ENCODE measurements around the gene C1QTNF9.

- TF ChIP-seq SIN3A (IDR thresholded peaks at IDR 0.05; ENCODE audit: low read depth) (no peak), CTCF (IDR thresholded peaks at IDR 0.05 in 2 of 3, conservative IDR thresholded peaks at IDR 0.05 in 1 of 3; ENCODE audit: borderline replicate concordance in 1 of 3, insufficient read depth in 1 of 3, low read depth in 2 of 3, low read length in 2 of 3) (no peak), SRF (IDR thresholded peaks at IDR 0.05; ENCODE audit: low read depth) (no peak)
Observed at GRCh38 chr13:24293746-24294145, 15.6 kb upstream of the C1QTNF9 start.

All from HCT116 (cell line).